NCI-H2107 (cell line): ENCODE data around the gene MEF2B.

ENCODE experiments used
- DNase-seq: peaks from one replicate; lab custom pipeline; 2025; lab: John Stamatoyannopoulos, UW

The MEF2B gene

DNA sequence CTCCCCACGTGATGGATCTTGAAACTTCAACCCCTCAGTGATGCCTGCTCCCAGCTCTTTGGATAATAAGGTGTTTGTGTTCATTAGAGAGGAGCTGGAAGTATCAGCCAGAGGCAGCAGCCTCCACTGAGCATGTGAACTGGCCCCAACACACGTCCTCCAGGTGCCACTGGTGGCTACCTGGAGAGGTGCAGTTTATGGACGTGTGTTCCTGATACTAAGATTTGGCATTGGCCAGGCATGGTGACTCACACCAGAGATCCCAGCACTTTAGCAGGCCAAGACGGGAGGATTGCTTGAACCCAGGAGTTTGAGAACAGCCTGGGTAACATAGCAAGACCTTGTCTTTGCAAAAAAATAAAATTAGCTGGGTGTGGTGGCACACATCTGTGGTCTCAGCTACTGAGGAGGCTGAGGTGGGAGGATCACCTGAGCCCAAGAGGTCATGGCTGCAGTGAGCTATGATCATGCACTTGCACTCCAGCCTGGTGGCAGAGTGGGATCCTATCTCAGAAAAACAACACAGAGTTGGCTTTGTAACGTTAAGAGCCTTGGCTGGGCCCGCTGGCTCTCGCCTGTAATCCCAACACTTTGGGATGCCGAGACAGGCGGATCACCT is 71.9 kb downstream of the MEF2B start:
- no peak for DNase-seq

DNA sequence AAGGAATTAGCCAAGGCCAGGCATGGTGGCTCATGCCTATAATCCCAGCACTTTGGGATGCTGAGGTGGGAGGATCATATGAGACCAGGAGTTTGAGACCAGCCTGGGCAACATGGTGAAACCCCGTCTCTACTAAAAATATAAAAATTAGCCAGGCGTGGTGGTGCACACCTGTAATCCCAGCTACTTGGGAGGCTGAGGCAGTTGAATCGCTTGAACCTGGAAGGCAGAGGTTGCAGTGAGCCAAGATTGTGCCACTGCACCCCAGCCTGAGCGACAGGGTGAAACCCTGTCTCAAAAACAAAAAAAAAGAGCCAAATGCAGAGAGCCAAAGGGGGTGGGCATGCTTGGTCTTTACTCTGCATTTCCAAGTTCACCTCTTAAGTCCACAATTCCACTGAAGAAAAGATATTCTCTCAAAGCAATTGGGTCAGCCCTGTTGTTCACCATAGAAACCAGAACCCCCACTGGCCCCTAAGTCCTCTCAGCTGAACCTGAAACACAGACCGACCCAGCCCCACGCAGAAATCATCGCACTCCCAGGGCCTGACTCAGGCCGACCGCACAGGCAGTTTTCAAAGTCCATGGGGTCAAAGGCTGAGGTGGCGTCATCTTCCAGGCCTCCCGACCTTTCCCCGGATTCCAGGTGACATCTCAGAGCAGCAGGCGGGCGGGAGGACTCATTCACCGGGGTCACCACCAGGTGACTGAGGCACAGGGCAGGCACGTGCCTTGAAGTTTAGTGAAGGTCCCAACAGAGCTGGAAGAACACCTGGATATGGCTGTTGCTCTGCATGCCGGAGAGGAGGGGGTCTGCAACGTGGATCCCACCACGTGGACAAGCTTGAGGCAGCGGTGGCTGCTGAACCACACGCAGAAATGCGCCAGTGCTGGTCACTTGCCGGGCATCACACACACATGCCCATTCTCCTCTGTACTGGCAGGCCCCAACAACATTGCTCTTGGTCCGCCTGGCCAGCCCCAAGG is 73.1 kb downstream of the MEF2B start:
- DNase-seq: no peak

DNA sequence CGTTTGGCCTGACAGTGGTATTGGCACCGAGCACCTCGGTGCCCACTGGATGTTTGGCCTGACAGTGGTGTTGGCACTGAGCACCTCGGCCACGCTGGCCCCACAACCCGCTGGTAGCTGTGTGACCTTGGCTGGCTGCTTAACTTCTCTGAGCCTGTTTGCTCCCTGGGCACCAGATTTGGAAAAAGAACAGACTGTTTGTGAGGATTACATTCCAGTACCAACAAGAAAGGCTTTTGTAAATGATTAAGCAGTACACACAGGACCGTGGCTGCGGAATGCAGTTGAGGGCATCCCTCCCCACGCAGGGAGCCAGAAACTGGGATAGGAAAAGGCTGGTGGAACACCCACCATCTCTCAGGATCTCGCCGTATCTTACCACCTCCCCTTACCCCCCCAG is 74.4 kb downstream of the MEF2B start:
- no peak for DNase-seq
